HG03095 (cell line): ENCODE results near the gene TCAP.
"Not testable (repeated sequence)": the region's sequence is repeated elsewhere in the genome, so short reads cannot be mapped to it uniquely, and the experiment has no call there.

Source experiments
- ATAC-seq: cut with Tn5 transposase; IDR thresholded peaks from one replicate; pipeline ENCODE4 v1.9.1; 2021; ENCODE audit warnings: moderate library complexity; ENCODE audit not compliant: unreplicated experiment

Gene TCAP

GRCh38 chr17:39702901-39703893, 38.0 kb downstream of the TCAP start:
- no peak for ATAC-seq

DNA sequence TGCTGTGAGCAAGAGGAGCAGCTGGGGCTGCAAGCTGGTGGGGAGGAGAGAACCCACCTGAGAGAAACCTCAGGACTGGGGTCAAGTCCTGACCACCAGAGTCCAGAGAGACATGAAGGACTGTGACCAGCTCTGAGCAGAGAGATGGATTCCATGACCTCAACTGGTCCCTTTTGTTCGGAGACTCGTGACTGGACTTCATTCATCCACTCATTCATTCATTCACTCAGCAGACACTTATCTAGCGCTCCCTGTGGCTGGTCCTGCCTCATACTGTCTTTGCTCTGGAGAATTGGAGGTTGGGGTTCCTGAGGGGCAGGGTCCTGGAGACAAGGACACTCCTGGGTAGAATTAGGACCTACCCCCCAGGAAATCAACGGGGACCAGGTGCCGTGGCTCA, 38.8 kb downstream of the TCAP start:
- no peak for ATAC-seq

- ATAC-seq = no peak
Measured at GRCh38 chr17:39704821-39705551, 39.8 kb downstream of the TCAP start.

GRCh38 chr17:39705786-39706348, 40.7 kb downstream of the TCAP start:
- no peak for ATAC-seq

DNA sequence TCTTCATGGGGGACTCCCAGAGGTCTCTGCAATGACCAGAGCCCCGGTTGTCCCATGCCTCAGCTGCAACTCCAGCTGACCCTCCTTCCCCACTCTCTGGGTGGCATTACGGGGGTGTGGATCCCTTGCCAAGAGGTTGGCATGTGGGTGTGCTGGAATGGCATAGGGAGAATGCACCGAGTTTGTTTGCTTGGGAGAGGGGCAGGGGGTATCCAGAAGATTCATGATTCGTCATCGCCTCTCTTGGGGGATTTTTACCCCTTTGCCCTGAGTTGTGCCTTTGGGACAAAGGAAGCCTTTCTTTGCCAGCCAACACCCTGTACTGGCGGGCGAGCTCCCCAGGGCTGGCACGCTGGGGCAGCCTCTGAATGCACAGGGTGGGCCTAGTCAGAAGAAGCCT, 41.2 kb downstream of the TCAP start:
- ATAC-seq = no peak

DNA sequence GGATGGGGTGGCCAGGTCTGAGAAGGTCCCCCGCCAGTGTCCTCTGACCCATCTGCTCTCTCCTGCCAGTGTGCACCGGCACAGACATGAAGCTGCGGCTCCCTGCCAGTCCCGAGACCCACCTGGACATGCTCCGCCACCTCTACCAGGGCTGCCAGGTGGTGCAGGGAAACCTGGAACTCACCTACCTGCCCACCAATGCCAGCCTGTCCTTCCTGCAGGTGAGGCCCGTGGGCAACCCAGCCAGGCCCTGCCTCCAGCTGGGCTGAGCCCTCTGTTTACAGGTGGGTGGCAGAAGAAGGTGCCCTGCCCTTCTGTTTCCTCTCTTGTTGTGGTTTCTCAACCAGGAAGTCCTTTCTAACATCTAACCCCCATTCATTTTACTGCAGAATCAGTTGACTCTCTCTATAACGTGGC, 41.8 kb downstream of the TCAP start:
- no peak for ATAC-seq

DNA sequence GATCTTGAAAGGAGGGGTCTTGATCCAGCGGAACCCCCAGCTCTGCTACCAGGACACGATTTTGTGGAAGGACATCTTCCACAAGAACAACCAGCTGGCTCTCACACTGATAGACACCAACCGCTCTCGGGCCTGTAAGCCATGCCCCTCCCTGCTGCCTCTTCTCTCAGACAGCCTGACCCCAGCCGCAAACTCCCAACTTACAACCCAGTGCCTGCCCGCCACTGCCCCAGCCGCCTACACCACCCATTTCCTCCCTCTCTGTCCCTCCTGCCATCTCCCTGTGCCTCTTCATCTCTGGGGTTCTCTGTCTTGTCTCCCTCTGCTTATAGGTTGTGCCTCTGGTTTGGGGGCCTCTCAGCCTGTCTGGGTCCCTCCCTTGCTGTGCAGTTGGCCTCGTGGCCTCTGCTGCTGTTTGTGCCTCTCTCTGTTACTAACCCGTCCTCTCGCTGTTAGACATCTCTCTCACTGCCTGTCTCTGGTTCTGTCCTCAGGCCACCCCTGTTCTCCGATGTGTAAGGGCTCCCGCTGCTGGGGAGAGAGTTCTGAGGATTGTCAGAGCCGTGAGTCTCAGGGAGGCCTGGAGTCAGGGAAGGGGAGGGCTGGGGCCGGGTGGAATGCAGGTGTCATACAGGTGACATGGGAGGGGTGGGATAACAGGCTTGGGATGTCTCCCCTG, 44.3 kb downstream of the TCAP start:
- no peak for ATAC-seq

- no peak for ATAC-seq
Measured at GRCh38 chr17:39709998-39710964, 45.1 kb downstream of the TCAP start.

- not testable (repeated sequence) for ATAC-seq
Measured at GRCh38 chr17:39711071-39711470, 45.9 kb downstream of the TCAP start.

- ATAC-seq = no peak
Measured at GRCh38 chr17:39711851-39712250, 46.7 kb downstream of the TCAP start.

DNA sequence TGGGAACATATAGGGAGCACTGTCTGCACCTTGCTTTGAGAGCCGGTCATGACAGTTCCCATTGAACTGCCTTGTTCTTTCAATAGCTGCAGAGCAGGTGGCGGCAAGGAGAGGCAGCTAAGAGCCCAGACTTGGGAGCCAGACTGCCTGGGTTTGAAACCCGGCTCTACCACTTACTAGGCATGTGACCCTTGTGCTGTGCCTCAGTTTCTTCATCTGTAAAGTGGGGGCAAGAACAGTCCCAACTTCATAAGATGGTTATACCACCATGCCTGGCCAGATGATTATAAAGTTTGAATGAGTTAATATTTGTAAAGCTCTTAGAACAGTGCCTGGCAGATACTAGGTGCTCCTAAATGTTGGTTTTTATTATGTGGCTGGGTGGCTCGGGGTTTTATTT, 49.1 kb downstream of the TCAP start:
- no peak for ATAC-seq

GRCh38 chr17:39715375-39716072, 50.4 kb downstream of the TCAP start:
- no peak for ATAC-seq
